Measurements from ENCODE around the gene HPRT1.

DNA sequence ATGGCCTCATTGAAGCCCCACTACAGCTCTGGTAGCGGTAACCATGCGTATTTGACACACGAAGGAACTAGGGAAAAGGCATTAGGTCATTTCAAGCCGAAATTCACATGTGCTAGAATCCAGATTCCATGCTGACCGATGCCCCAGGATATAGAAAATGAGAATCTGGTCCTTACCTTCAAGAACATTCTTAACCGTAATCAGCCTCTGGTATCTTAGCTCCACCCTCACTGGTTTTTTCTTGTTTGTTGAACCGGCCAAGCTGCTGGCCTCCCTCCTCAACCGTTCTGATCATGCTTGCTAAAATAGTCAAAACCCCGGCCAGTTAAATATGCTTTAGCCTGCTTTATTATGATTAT is 876 bp downstream of the HPRT1 start:
- TF ChIP-seq, protein P1, sequence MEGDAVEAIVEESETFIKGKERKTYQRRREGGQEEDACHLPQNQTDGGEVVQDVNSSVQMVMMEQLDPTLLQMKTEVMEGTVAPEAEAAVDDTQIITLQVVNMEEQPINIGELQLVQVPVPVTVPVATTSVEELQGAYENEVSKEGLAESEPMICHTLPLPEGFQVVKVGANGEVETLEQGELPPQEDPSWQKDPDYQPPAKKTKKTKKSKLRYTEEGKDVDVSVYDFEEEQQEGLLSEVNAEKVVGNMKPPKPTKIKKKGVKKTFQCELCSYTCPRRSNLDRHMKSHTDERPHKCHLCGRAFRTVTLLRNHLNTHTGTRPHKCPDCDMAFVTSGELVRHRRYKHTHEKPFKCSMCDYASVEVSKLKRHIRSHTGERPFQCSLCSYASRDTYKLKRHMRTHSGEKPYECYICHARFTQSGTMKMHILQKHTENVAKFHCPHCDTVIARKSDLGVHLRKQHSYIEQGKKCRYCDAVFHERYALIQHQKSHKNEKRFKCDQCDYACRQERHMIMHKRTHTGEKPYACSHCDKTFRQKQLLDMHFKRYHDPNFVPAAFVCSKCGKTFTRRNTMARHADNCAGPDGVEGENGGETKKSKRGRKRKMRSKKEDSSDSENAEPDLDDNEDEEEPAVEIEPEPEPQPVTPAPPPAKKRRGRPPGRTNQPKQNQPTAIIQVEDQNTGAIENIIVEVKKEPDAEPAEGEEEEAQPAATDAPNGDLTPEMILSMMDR (conservative IDR thresholded peaks at IDR 0.05; ENCODE audit: low read length) = no peak
- TF ChIP-seq EZH2phosphoT487 (IDR thresholded peaks at IDR 0.05; ENCODE audit: borderline replicate concordance) = no peak
